CD14-positive monocyte (primary cell): ENCODE measurements around the gene CHRM2. TPM values are rescaled to one million over a fixed set of nuclear protein-coding genes. Genes with fewer than 3 reads are reported as not detected.

Experiments
- DNase-seq, 3 donors: peaks; one replicate each; pipeline ENCODE4 v3.0.0-alpha.2; 2011 to 2022
- H2AFZ ChIP-seq: 2 replicates; pipeline ENCODE4 v1.6.0; 2012; ENCODE audit warnings: mild to moderate bottlenecking, low read depth, low read length, inconsistent platforms; ENCODE audit not compliant: insufficient read depth, poor library complexity, severe bottlenecking
- H3K27ac ChIP-seq, 2 donors: 1 replicate in 1 of 2; 2 replicates in 1 of 2; pipeline ENCODE4 v1.5.1; 2012 to 2013; ENCODE audit warnings: low read length in 2 of 2, control low read depth in 1 of 2, inconsistent platforms in 1 of 2, low read depth in 1 of 2, mild to moderate bottlenecking in 1 of 2
- H3K27me3 ChIP-seq, 2 donors: one replicate each; pipeline versions ENCODE4 v1.6.0 to v1.6.1; 2011 to 2013; ENCODE audit warnings: low read length in 2 of 2; ENCODE audit not compliant: control insufficient read depth in 2 of 2, insufficient read depth in 2 of 2
- H3K36me3 ChIP-seq, 2 donors: replicated peaks in 1 of 2; 1 replicate in 1 of 2; 2 replicates in 1 of 2; pipeline versions ENCODE4 v1.5.1 to v1.6.1; 2012 to 2013; ENCODE audit warnings: low read length in 2 of 2, control low read depth in 1 of 2, inconsistent platforms in 1 of 2, mild to moderate bottlenecking in 1 of 2; ENCODE audit not compliant: insufficient read depth in 2 of 2, control insufficient read depth in 1 of 2
- H3K4me1 ChIP-seq, 2 donors: 1 replicate in 1 of 2; 2 replicates in 1 of 2; pipeline versions ENCODE4 v1.5.1 to v1.6.1; 2012 to 2013; ENCODE audit warnings: low read length in 2 of 2, control low read depth in 1 of 2, inconsistent platforms in 1 of 2, mild to moderate bottlenecking in 1 of 2, moderate library complexity in 1 of 2; ENCODE audit not compliant: insufficient read depth in 2 of 2, control insufficient read depth in 1 of 2
- H3K4me2 ChIP-seq: replicated peaks from 2 replicates; pipeline ENCODE3; 2012; ENCODE audit warnings: low read length, moderate library complexity, mild to moderate bottlenecking; ENCODE audit not compliant: poor library complexity, severe bottlenecking; ENCODE audit errors: extremely low read depth
- H3K4me3 ChIP-seq, 3 experiments: fragments of 200-600 bp in 1 of 3; sonication (generic) in 1 of 3; replicated peaks in 1 of 3; 1 replicate in 2 of 3; 2 replicates in 1 of 3; pipeline ENCODE4 v1.5.1; 2011 to 2013; ENCODE audit warnings: low read length in 3 of 3, mild to moderate bottlenecking in 3 of 3, control low read depth in 2 of 3, low read depth in 2 of 3, inconsistent platforms in 1 of 3, moderate library complexity in 1 of 3
- H3K79me2 ChIP-seq: 2 replicates; pipeline ENCODE4 v1.6.0; 2012; ENCODE audit warnings: mild to moderate bottlenecking, control low read depth, inconsistent platforms, low read length, moderate library complexity; ENCODE audit not compliant: insufficient read depth
- H3K9ac ChIP-seq: 2 replicates; pipeline ENCODE4 v1.6.0; 2017; ENCODE audit warnings: low read length, mild to moderate bottlenecking; ENCODE audit not compliant: insufficient read depth, poor library complexity, severe bottlenecking
- H3K9me3 ChIP-seq, 2 donors: replicated peaks in 1 of 2; 1 replicate in 1 of 2; 2 replicates in 1 of 2; pipeline versions ENCODE4 v1.5.1 to v1.6.1; 2012 to 2013; ENCODE audit warnings: low read length in 2 of 2, control low read depth in 1 of 2; ENCODE audit not compliant: control insufficient read depth in 1 of 2, insufficient read depth in 1 of 2
- H4K20me1 ChIP-seq: 2 replicates; pipeline ENCODE4 v1.6.0; 2012; ENCODE audit warnings: mild to moderate bottlenecking, low read length, control low read depth, moderate library complexity; ENCODE audit not compliant: insufficient read depth
- H3K27ac Mint-ChIP-seq, 7 donors: one replicate each; pipeline ENCODE4 v1.8.0; 2020; ENCODE audit warnings: mild to moderate bottlenecking in 7 of 7, mixed read lengths in 7 of 7, moderate library complexity in 6 of 7, inconsistent platforms in 2 of 7
- H3K27me3 Mint-ChIP-seq, 3 donors: one replicate each; pipeline ENCODE4 v1.8.0; 2021 to 2022; ENCODE audit warnings: low read depth in 3 of 3, mild to moderate bottlenecking in 3 of 3, mixed read lengths in 3 of 3, moderate library complexity in 3 of 3, inconsistent platforms in 1 of 3
- H3K36me3 Mint-ChIP-seq, 2 donors: one replicate each; pipeline ENCODE4 v1.8.0; 2020; ENCODE audit warnings: mixed read lengths in 2 of 2, inconsistent platforms in 1 of 2, mild to moderate bottlenecking in 1 of 2
- H3K4me1 Mint-ChIP-seq: one replicate; pipeline ENCODE4 v1.8.0; 2020; ENCODE audit warnings: mild to moderate bottlenecking, mixed read lengths
- H3K4me3 Mint-ChIP-seq, 2 donors: one replicate each; pipeline ENCODE4 v1.8.0; 2020; ENCODE audit warnings: mild to moderate bottlenecking in 2 of 2, mixed read lengths in 2 of 2, moderate library complexity in 1 of 2
- H3K9me3 Mint-ChIP-seq, 7 donors: one replicate each; pipeline ENCODE4 v1.8.0; 2020 to 2022; ENCODE audit warnings: mixed read lengths in 7 of 7, mild to moderate bottlenecking in 6 of 7, moderate library complexity in 6 of 7, inconsistent platforms in 2 of 7
- CTCF ChIP-seq: fragments of 200-600 bp; IDR thresholded peaks from one replicate; pipeline ENCODE4 v1.8.0; 2022; ENCODE audit warnings: antibody characterized with exemption, mild to moderate bottlenecking
- WGBS: methylation state at CpG from one replicate; pipeline ENCODE4 v1.1.5; 2013; ENCODE audit warnings: missing lambda C conversion rate; ENCODE audit not compliant: insufficient coverage; 5-methylcytosine and 5-hydroxymethylcytosine counted together
- intact Hi-C, 2 donors: fragments of 100-400 bp; cut with micrococcal nuclease; formaldehyde crosslinking; loops; one replicate each; pipeline versions ENCODE4 v1.15.0 to v1.15.1; 2023
- polyA plus RNA-seq, 3 donors: library from polyadenylated mRNA; depleted of rRNA in 1 of 3; unstranded in 2 of 3; stranded (reverse) in 1 of 3; fragments of 300-500 nt in 2 of 3; fragments of >200 nt in 1 of 3; fragmentation: Illumina TruSeq in 2 of 3; gene quantifications; 1 replicate in 2 of 3; 2 replicates in 1 of 3; pipeline ENCODE4 v1.2.3, GENCODE V29; 2012 to 2021

The CHRM2 gene
- polyA plus RNA-seq, 3 donors = not detected

GRCh38 chr7:137025469-137026175 is 157.2 kb downstream of the CHRM2 start:
- Mint-ChIP-seq H3K9me3 (peaks cover 0 to 7% (median 2%) of the 10 kb centered on the region in 7 donors), H3K4me3 (no peak overlapping the region), H3K36me3 (no peaks in the 10 kb centered on the region), H3K27ac (no peak overlapping the region), H3K4me1 (no peaks in the 10 kb centered on the region), H3K27me3 (no peaks in the 10 kb centered on the region)
- peaks cover 7 to 14% of the 10 kb centered on the region in 2 donors for H3K9me3 ChIP-seq
- no peaks in the 10 kb centered on the region for H3K27me3 ChIP-seq
- DNase-seq = no peak
- H3K9ac ChIP-seq = no peak overlapping the region
- no peak overlapping the region for H3K4me2 ChIP-seq
- no peak overlapping the region for H3K4me3 ChIP-seq
- no peaks in the 10 kb centered on the region for H3K79me2 ChIP-seq
- no peaks in the 10 kb centered on the region for H3K36me3 ChIP-seq
- WGBS = 100% methylated on average over 1 of the region's 4 CpGs
- no peaks in the 10 kb centered on the region for H4K20me1 ChIP-seq
- intact Hi-C loops = no loop called here
- no peak for TF ChIP-seq CTCF
- no peak overlapping the region for H2AFZ ChIP-seq
- no peaks in the 10 kb centered on the region for H3K4me1 ChIP-seq
- H3K27ac ChIP-seq = no peak overlapping the region

DNA sequence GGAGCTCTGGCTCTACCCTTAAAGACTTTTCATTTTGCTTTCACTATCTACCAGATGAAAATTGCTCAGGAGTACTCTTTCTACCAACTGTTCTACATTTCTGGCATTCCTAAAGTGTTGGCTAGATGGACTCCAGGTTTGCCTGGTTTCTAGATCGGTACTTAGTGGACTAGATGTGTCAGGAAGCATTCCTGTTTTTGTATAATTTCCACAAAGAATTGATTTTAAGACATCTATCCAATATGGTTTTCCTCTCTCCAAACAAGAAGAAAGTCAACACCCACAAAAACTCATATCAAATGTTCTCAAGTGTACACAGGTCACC is 157.7 kb downstream of the CHRM2 start:
- Histone ChIP-seq H3K9me3 (peaks cover 12 to 15% of the 10 kb centered on the region in 2 donors), H3K4me3 (no peak overlapping the region), H4K20me1 (no peaks in the 10 kb centered on the region), H3K79me2 (no peaks in the 10 kb centered on the region), H3K27me3 (no peaks in the 10 kb centered on the region), H3K36me3 (no peaks in the 10 kb centered on the region), H3K4me1 (no peaks in the 10 kb centered on the region), H3K27ac (no peak overlapping the region), H3K9ac (no peak overlapping the region), H3K4me2 (no peak overlapping the region), H2AFZ (no peak overlapping the region)
- TF ChIP-seq CTCF = no peak
- Mint-ChIP-seq H3K4me3 (no peak overlapping the region), H3K4me1 (no peaks in the 10 kb centered on the region), H3K36me3 (no peaks in the 10 kb centered on the region), H3K9me3 (peaks cover 0 to 7% (median 4%) of the 10 kb centered on the region in 7 donors), H3K27me3 (no peaks in the 10 kb centered on the region), H3K27ac (no peak overlapping the region)
- intact Hi-C loops = no loop called here
- DNase-seq = no peak
- no CpG with 5 or more reads among the region's 1 CpG for WGBS
